IPS-20b (cell line): ENCODE measurements around the gene MTRF1L.
"Not testable (repeated sequence)": the region's sequence is repeated elsewhere in the genome, so short reads cannot be mapped to it uniquely, and the experiment has no call there.

ENCODE experiments used
- H3K27ac ChIP-seq: one replicate; pipeline ENCODE4 v1.5.1; 2013; ENCODE audit warnings: low read length
- H3K27me3 ChIP-seq: 2 replicates; pipeline ENCODE4 v1.6.1; 2013; ENCODE audit warnings: mild to moderate bottlenecking, low read length, inconsistent platforms; ENCODE audit not compliant: insufficient read depth
- H3K36me3 ChIP-seq: 2 replicates; pipeline ENCODE4 v1.6.1; 2013; ENCODE audit warnings: low read depth, mild to moderate bottlenecking, inconsistent platforms, low read length, moderate library complexity; ENCODE audit not compliant: insufficient read depth
- H3K4me1 ChIP-seq: 2 replicates; pipeline ENCODE4 v1.6.1; 2013; ENCODE audit warnings: mild to moderate bottlenecking, control low read depth, inconsistent platforms, low read length, moderate library complexity; ENCODE audit not compliant: insufficient read depth
- H3K4me3 ChIP-seq: 2 replicates; pipeline ENCODE4 v1.5.1; 2013; ENCODE audit warnings: mild to moderate bottlenecking, low read length, inconsistent platforms
- H3K9ac ChIP-seq: 2 replicates; pipeline ENCODE4 v1.6.1; 2013; ENCODE audit warnings: low read depth, mild to moderate bottlenecking, inconsistent platforms, low read length, moderate library complexity
- H3K9me3 ChIP-seq: 2 replicates; pipeline ENCODE4 v1.6.1; 2013; ENCODE audit warnings: mild to moderate bottlenecking, low read depth, low read length, inconsistent platforms; ENCODE audit not compliant: insufficient read depth

MTRF1L gene

DNA sequence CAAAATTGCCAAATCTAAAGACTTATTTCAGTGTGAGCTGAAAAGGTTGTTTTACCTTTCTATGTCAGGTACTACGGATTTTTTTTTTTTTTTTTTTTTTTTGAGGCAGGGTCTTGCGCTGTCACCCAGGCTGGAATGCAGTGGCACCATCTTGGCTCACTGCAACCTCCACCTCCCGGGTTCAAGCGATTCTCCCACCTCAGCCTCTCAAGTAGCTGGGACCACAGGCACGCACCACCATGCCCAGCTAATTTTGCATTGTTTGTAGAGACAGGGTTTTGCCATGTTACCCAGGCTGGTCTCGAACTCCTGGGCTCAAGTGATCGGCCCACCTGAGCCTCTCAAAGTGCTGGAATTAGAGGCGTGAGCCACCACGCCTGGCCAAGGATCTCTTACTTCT is 1.7 kb downstream of the MTRF1L start:
- peak overlapping the region; percentile 98 for H3K4me3 ChIP-seq
- peaks cover 26% of the 10 kb centered on the region for H3K36me3 ChIP-seq
- not testable (repeated sequence) for H3K27me3 ChIP-seq, H3K9me3 ChIP-seq, H3K27ac ChIP-seq, H3K4me1 ChIP-seq
- H3K9ac ChIP-seq: peak overlapping the region; percentile 96; the same call in 1 of the 2 replicates

DNA sequence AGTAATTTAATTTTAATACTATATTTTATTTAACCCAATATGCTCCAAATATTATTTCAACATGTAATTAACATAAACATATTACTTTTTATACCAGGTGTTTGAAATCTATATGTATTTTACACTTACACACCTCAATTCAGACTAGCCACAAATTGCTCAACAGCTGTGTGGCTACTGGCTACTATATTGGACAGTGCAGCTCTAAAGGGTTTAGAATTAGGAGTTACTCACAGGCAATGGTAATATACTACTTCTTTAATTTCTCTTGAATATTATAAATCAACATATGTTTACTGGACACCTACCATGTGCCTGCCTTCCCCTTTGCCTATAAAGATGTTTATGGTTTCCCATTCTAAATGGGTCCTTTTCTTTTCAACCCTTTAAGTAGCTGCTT is 2.3 kb downstream of the MTRF1L start:
- Histone ChIP-seq H3K9me3 (no peaks in the 10 kb centered on the region), H3K9ac (no peak overlapping the region), H3K36me3 (peaks cover 31% of the 10 kb centered on the region), H3K27ac (no peak overlapping the region), H3K4me1 (peaks cover 5% of the 10 kb centered on the region; the same call in 1 of the 2 replicates), H3K27me3 (no peaks in the 10 kb centered on the region), H3K4me3 (no peak overlapping the region; the same call in 1 of the 2 replicates)

DNA sequence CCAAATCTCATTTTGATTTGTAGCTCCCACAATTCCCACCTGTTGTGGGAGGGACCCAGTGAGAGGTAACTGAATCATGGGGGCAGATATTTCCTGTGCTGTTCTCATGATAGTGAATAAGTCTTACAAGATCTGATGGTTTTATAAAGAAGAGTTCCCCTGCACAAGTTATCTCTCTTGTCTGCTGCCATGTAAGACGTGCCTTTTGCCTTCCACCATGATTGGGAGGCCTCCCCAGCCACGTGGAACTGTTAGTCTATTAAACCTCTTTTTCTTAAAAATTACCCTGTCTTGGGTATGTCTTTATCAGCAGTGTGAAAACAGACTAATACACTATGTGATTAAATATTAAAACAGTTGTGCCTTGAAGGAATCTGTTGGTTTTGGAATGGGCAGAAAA is 3.0 kb downstream of the MTRF1L start:
- not testable (repeated sequence) for H3K27me3 ChIP-seq, H3K4me3 ChIP-seq, H3K9me3 ChIP-seq, H3K27ac ChIP-seq, H3K9ac ChIP-seq, H3K4me1 ChIP-seq
- H3K36me3 ChIP-seq: peaks cover 37% of the 10 kb centered on the region

DNA sequence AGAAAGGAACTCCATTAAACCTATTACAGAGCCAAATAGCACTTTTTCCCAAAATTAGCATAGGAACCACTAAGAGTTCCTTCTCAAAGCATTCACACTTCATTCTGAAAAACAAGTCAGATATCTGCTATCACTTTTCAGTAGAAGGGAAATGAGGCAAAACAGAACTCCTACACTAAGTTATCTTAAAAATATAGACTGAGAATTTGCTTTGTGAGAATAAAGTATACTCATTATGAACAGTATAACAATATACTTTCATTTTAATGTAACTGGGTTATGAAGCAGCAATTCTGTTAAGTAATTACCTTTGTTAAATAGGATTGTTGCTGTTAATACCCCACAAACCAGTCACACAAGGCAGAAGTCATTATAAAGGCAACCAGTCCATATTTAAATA is 8.7 kb downstream of the MTRF1L start:
- no peaks in the 10 kb centered on the region for H3K9me3 ChIP-seq
- H3K27me3 ChIP-seq: no peaks in the 10 kb centered on the region
- H3K4me1 ChIP-seq: no peaks in the 10 kb centered on the region
- no peak overlapping the region for H3K27ac ChIP-seq
- peaks cover 88% of the 10 kb centered on the region for H3K36me3 ChIP-seq
- no peak overlapping the region for H3K9ac ChIP-seq
- no peak overlapping the region for H3K4me3 ChIP-seq

DNA sequence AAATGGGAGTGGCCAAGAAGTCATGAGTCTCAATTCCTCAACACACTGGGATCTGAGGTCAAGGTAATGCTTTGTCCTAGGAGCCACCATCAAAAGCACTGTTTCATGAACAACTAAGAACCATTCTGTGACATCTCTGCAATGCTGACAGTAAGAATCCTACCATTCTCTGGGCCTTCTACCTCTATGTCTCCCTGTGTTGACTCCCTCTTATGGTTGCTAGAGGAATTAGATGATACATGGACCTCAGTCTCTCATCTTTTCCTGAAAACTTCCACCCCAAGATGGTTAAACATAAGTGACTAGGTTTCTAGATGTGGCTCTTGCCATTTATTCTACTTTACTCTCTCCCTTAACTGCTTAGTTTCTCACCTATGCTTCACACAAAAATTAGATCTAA is 9.1 kb downstream of the MTRF1L start:
- no peak overlapping the region for H3K4me3 ChIP-seq
- no peaks in the 10 kb centered on the region for H3K4me1 ChIP-seq
- no peaks in the 10 kb centered on the region for H3K9me3 ChIP-seq
- H3K27me3 ChIP-seq: no peaks in the 10 kb centered on the region
- H3K9ac ChIP-seq: no peak overlapping the region
- no peak overlapping the region for H3K27ac ChIP-seq
- H3K36me3 ChIP-seq: peaks cover 87% of the 10 kb centered on the region

DNA sequence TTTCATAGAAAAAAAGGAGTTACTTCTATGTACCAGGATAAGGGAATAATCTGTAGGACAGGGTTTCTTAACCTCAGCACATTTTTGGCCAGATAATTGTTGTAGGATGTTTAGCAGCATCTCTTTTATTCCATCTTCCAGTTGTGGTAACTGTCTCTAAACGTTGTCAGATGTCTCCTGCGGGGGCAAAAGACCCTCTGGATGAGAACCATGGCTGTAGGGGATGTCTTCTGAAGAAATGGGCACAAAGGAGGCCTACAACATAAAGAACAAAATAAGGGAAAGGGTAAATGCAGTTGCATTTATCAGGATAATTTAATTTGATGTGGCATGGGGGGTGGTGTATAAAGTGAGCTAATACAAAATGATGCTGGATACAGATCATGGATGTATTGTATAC is 15.5 kb downstream of the MTRF1L start:
- H3K4me3 ChIP-seq: no peak overlapping the region
- H3K27ac ChIP-seq: no peak overlapping the region
- no peaks in the 10 kb centered on the region for H3K4me1 ChIP-seq
- H3K27me3 ChIP-seq: no peaks in the 10 kb centered on the region
- no peak overlapping the region for H3K9ac ChIP-seq
- H3K36me3 ChIP-seq: peaks cover 37% of the 10 kb centered on the region
- no peaks in the 10 kb centered on the region for H3K9me3 ChIP-seq

DNA sequence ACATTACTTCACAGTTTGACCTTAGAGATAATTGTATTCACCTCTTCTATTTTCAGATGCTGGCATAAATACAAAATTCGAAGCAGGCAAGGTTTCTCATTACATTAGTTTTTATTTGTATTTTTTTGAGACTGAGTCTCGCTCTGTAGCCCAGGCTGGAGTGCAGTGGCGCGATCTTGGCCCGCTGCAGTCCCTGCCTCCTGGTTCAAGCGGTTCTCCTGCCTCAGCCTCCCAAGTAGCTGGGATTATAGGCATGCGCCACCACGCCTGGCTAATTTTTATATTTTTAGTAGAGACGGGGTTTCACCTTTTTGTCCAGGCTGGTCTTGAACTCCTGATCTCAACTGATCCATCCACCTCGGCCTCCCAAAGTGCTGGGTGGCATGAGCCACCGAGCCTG is 17.2 kb downstream of the MTRF1L start:
- not testable (repeated sequence) for H3K27me3 ChIP-seq, H3K27ac ChIP-seq, H3K4me1 ChIP-seq, H3K9me3 ChIP-seq
- H3K36me3 ChIP-seq: peaks cover 30% of the 10 kb centered on the region
- peak overlapping the region; percentile 87 for H3K4me3 ChIP-seq
- H3K9ac ChIP-seq: peak overlapping the region; percentile 94; the same call in 1 of the 2 replicates

DNA sequence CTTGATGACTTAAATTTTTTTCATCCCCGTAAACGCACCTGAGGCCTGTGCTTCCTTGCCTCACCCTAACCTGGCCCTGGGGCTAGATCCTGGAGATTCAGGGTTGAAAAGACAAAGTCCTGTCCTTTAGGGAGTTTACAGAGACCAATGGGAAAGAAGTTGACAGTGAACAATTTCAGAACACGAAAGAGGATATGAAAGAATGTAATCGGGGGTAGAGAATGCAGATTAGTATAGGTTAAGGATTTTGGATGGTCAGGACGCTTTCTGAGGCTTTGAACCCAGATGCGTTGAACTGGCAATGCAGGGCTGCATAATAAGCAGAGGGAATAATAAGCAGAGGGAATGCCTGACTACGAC is 18.0 kb downstream of the MTRF1L start:
- H3K9ac ChIP-seq: peak overlapping the region; percentile 94; the same call in 1 of the 2 replicates
- H3K36me3 ChIP-seq: peaks cover 29% of the 10 kb centered on the region
- peaks cover 6% of the 10 kb centered on the region; the same call in 1 of the 2 replicates for H3K4me1 ChIP-seq
- no peaks in the 10 kb centered on the region for H3K9me3 ChIP-seq
- H3K4me3 ChIP-seq: peak overlapping the region; percentile 87
- H3K27ac ChIP-seq: no peak overlapping the region
- H3K27me3 ChIP-seq: no peaks in the 10 kb centered on the region

DNA sequence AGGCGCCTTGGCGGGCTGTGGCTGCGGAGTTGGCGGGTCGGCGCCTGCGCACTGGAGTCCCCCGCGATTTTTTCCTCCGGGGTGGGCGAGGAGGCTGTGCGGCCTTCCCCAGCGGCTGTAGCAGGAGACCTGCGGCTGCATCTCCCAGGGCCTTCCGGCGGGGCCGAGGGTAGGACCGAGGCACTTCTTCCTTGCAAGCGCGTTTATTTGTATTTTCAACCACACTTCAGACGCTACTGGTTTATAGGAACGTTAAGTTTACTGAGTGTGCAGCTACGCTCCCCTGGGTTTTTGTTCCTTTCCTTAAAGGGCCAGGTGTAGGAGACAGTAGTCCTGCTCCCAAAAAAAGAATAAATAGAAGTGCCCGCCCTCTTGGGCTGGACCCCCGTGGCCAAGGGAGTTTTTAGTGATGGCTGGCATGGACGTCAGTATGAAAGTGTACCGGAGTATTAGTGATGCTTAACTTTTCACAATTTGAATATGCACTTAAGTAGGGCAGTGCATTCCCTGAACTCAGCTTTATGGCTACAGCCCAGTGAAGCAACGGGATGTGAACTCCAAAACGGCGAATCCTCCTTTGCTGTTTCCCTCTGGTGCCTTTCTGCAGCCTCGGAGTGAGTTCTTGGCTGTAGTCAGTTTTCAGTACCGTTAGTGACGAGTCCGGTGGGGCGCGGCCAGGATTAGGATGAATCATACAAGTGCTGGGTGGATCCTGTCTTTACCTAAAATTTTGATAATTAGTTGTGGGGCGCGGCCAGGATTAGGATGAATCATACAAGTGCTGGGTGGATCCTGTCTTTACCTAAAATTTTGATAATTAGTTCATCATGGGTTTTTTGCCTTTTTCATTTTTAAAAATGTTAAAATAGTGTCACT is 18.6 kb downstream of the MTRF1L start:
- H3K4me1 ChIP-seq: peaks cover 10% of the 10 kb centered on the region; the same call in 1 of the 2 replicates

DNA sequence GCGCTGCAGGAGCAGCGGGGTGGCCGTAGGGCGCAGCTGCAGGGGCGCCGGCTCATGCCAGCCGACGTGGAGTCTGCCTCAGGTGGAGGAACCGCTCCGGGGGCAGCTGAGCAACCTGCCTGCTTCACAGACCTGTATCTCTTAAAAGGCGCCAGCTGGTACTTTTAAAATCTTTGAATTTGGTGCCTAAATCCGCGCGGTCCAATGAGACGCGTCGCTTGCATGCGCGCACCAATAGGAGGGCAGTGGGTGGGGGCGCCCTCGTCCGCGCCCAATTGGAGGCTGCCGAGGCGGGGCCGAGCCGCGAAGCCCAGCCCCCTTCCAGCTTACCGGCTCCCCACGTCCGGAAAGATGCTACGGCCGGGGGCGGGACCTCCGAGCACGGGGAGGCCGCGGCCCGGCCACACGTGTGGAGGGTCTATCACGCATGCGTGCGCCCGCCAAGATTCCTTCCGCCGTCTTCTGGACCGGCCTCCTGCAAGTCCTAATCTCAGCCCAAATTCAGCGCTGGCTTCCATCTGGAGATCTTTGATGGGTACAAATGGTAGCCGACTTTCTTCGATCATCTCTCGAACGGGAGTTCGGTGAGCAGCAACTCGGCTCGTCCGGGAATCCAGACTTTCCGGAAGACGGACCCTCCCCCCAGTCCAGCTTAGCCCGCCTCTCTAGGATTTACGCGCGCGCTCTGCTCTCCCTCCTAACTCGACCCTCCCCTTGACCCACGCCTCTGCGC is 19.4 kb downstream of the MTRF1L start, which contains the start of gene FBXO5:
TSS of gene FBXO5 (minus strand) at position 138 of the 733 bp plus-strand sequence. CDS start at position 56, 82 bp downstream.
- H3K4me1 ChIP-seq: peaks cover 13% of the 10 kb centered on the region; the same call in 1 of the 2 replicates

More for the DNA sequence above, 18.6 kb downstream of the MTRF1L start:
- Histone ChIP-seq H3K9ac (peak overlapping the region; percentile 94), H3K4me3 (peak overlapping the region; percentile 87), H3K27me3 (no peaks in the 10 kb centered on the region), H3K9me3 (no peaks in the 10 kb centered on the region), H3K36me3 (peaks cover 34% of the 10 kb centered on the region), H3K27ac (peak overlapping the region; percentile 52)

DNA sequence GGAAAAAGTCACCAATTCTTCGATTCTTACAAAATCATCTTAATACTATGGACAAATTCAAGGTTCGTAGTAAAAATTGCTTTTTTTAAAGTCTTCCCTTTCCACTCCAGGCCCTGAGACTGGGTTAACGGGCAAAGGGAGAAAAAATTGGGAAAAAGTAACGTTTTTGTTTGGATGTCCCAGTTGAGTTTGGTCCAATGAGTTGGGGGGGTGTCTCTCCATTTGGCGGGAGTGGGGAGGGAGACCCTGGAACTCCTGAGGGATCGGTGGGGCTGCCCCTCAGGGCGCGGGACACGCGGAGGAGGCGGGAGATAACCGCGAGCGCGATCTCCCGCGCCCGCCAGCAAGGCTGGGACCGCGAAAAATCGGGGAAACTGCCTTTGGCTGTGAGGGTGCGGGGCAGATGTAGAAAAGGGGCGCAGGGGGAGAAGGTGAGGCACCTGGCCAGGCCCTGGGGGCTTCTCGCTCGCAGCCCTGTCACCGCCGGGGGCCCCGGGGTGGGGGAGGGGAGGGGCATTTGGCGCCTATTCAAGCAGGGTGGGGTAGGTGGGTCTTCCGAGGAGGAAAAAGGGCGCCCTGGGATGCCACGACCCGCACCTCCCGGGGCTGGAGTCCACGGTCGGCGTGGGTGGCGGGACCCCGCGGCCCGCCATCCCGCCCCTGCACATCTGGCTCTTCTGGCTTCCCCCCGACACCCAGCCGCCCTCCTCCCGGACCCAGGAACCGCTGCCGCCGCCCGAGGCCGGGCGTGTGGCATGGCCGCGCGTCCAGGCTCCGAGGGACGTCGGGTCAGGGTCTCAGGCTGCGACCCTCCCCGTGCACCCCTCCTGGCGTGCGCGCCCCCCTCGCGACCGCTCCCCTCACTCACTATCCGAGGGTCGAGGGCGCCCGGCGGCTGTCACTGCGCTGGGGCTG is 20.3 kb downstream of the MTRF1L start:
- peaks cover 47% of the 10 kb centered on the region for H3K36me3 ChIP-seq

More for the DNA sequence above, 19.4 kb downstream of the MTRF1L start, which contains the start of gene FBXO5:
- Histone ChIP-seq H3K36me3 (peaks cover 39% of the 10 kb centered on the region), H3K27me3 (no peaks in the 10 kb centered on the region), H3K9me3 (no peaks in the 10 kb centered on the region), H3K4me3 (peak within 1 kb of the TSS; percentile 87), H3K27ac (peak within 1 kb of the TSS; percentile 86), H3K9ac (peak within 1 kb of the TSS; percentile 98)

More for the DNA sequence above, 20.3 kb downstream of the MTRF1L start:
- H3K27ac ChIP-seq: peak overlapping the region; percentile 86
- peak overlapping the region; percentile 98 for H3K9ac ChIP-seq
- H3K4me1 ChIP-seq: peaks cover 15% of the 10 kb centered on the region; the same call in 1 of the 2 replicates
- no peaks in the 10 kb centered on the region for H3K27me3 ChIP-seq
- H3K4me3 ChIP-seq: peak overlapping the region; percentile 87
- H3K9me3 ChIP-seq: no peaks in the 10 kb centered on the region
